ENCODE data around the gene MDK.

Gene MDK

GRCh38 chr11:46338988-46339666 lies 42.3 kb upstream of the MDK start:
- Histone ChIP-seq H3K27ac (no peak overlapping the region; the same call in 1 of the 2 replicates), H3K27me3 (ENCODE audit: insufficient read depth, low read depth, severe bottlenecking) (no peaks in the 10 kb centered on the region), H3K4me3 (ENCODE audit: low read depth, low read length) (no peak overlapping the region), H3K36me3 (no peaks in the 10 kb centered on the region), H3K9me3 (ENCODE audit: severe bottlenecking) (no peaks in the 10 kb centered on the region)
- no peak for TF ChIP-seq CTCF (IDR thresholded peaks at IDR 0.05; ENCODE audit: low read depth, low read length)
- DNase-seq = no peak

GRCh38 chr11:46339816-46340215 lies 41.7 kb upstream of the MDK start:
- H3K36me3 ChIP-seq = no peaks in the 10 kb centered on the region

GRCh38 chr11:46341454-46341853 lies 40.0 kb upstream of the MDK start:
- no peaks in the 10 kb centered on the region for H3K27me3 ChIP-seq (ENCODE audit: insufficient read depth, low read depth, severe bottlenecking)
- H3K36me3 ChIP-seq = no peaks in the 10 kb centered on the region
- no peak for DNase-seq
- H3K4me3 ChIP-seq (ENCODE audit: low read depth, low read length) = no peak overlapping the region
- TF ChIP-seq CTCF (IDR thresholded peaks at IDR 0.05; ENCODE audit: low read depth, low read length) = no peak
- H3K27ac ChIP-seq = no peak overlapping the region
- H3K9me3 ChIP-seq (ENCODE audit: severe bottlenecking) = no peaks in the 10 kb centered on the region

More at GRCh38 chr11:46339816-46340215, 41.7 kb upstream of the MDK start:
- no peaks in the 10 kb centered on the region for H3K9me3 ChIP-seq (ENCODE audit: severe bottlenecking)
- H3K27ac ChIP-seq = no peak overlapping the region
- no peaks in the 10 kb centered on the region for H3K27me3 ChIP-seq (ENCODE audit: insufficient read depth, low read depth, severe bottlenecking)
- no peak overlapping the region for H3K4me3 ChIP-seq (ENCODE audit: low read depth, low read length)
- TF ChIP-seq CTCF (IDR thresholded peaks at IDR 0.05; ENCODE audit: low read depth, low read length) = no peak
- DNase-seq = no peak

GRCh38 chr11:46342239-46342638 lies 39.2 kb upstream of the MDK start:
- no peak overlapping the region for H3K27ac ChIP-seq
- no peaks in the 10 kb centered on the region for H3K9me3 ChIP-seq (ENCODE audit: severe bottlenecking)
- no peaks in the 10 kb centered on the region for H3K27me3 ChIP-seq (ENCODE audit: insufficient read depth, low read depth, severe bottlenecking)
- DNase-seq = no peak
- no peaks in the 10 kb centered on the region for H3K36me3 ChIP-seq
- no peak for TF ChIP-seq CTCF (IDR thresholded peaks at IDR 0.05; ENCODE audit: low read depth, low read length)
- no peak overlapping the region for H3K4me3 ChIP-seq (ENCODE audit: low read depth, low read length)

GRCh38 chr11:46343520-46343919 lies 37.9 kb upstream of the MDK start:
- no peak overlapping the region for H3K4me3 ChIP-seq (ENCODE audit: low read depth, low read length)
- no peaks in the 10 kb centered on the region for H3K9me3 ChIP-seq (ENCODE audit: severe bottlenecking)
- no peaks in the 10 kb centered on the region for H3K27me3 ChIP-seq (ENCODE audit: insufficient read depth, low read depth, severe bottlenecking)
- H3K27ac ChIP-seq = no peak overlapping the region
- TF ChIP-seq CTCF (IDR thresholded peaks at IDR 0.05; ENCODE audit: low read depth, low read length) = no peak
- DNase-seq = no peak
- H3K36me3 ChIP-seq = no peaks in the 10 kb centered on the region

- Histone ChIP-seq H3K9me3 (ENCODE audit: severe bottlenecking) (no peaks in the 10 kb centered on the region), H3K36me3 (peaks cover 6% of the 10 kb centered on the region), H3K4me3 (ENCODE audit: low read depth, low read length) (no peak overlapping the region), H3K27me3 (ENCODE audit: insufficient read depth, low read depth, severe bottlenecking) (no peaks in the 10 kb centered on the region), H3K27ac (peak overlapping the region; percentile 71)
- peak; percentile 80 for DNase-seq
- peak; percentile 58; the same call in 1 of the 2 replicates for TF ChIP-seq CTCF (IDR thresholded peaks at IDR 0.05; ENCODE audit: low read depth, low read length)
These were observed 36.3 kb upstream of the MDK start for GRCh38 chr11:46345131-46345597.

Measured in WERI-Rb-1 (cell line).